SH-SY5Y (cell line): ENCODE data around the gene PPP3CA.

Source experiments
- GATA2 ChIP-seq: IDR thresholded peaks from 2 replicates; pipeline ENCODE4 v1.6.1; 2011; ENCODE audit warnings: mild to moderate bottlenecking, low read depth, low read length
- GATA3 ChIP-seq: IDR thresholded peaks from 2 replicates; pipeline ENCODE4 v1.6.1; 2011; ENCODE audit warnings: low read depth, mild to moderate bottlenecking, low read length, moderate library complexity

DNA sequence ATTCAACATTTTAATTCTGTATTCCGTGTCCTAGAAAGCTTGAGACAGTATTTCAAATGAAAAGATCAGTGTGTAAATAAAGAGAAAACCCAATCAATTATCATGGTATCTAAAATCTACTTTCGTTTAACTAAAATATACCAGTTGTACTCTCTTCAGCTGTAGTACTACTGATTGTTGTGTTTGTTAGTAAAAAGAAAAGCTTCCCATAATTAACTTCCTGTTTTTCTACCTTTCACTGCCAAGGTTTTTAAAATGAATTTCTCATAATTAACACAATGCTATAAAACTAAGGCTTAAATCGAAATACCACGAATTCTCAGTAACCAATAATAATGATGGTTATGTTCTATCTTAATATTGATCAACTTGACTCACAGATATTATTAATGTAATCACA, 37.4 kb downstream of the PPP3CA start:
- TF ChIP-seq GATA2 (no peak), GATA3 (no peak)
